Hematopoietic multipotent progenitor cell treated with erythropoietin and hydrocortisone succinate and interleukin-3 and kit ligand, for 4 days (in vitro differentiated cells): ENCODE data around the gene MPP1.

Experiments
- DNase-seq: peaks from one replicate; pipeline ENCODE4 v3.0.0-alpha.2; 2015

The MPP1 gene

GRCh38 chrX:154812341-154813101 lies 7.2 kb upstream of the MPP1 start:
- DNase-seq = no peak

- DNase-seq = no peak
Measured at GRCh38 chrX:154809939-154810665, 4.8 kb upstream of the MPP1 start.

DNA sequence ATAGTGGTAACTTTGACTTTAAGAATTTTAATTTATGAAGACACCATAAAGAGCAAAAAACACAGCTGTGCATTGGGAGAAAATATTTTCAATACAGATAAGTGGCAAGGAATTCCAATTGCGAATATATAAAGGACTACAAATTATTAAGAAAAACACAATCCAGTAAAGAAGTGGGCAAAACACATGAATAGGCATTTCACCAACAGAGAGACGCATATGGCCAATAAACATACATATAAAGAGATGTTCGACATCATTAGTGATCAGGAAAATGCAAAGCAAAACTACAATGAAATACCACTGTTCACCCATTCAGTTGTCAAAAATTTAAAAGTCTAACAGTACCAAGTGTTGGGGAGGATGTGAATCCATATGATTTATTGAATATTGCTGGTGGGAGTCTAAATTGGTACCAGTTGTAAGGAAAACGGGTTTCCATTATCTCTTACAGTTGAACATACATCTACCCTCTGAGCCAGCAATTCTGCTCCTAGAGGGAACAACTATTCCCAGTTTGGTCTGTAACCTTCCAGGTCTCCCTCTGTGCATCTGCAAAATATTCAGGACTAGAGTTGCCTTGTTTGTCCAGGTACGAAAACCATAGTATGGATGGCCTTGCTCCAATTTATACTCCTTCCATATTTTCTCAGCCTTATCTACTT lies 1.7 kb upstream of the MPP1 start:
- DNase-seq = no peak

DNA sequence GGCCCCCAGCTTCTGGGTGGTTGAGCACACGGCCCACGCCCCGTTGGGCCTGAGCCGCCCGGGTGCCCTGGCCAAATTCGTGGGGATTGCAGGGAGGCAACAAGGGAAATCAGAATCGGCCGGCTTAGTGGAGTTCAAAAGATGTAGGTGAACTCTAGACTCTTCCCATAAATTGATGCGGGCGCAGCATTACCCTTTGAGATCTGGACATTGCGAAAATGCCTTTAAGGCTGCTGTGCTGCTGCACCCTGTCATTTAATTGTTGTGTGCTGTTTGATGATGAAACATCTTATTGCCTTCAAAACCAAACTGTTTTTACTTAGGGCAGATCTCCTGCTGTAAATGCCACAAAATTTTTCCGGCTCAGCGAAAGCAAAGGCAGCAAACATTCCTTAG lies 409 bp upstream of the MPP1 start:
- no peak for DNase-seq

DNA sequence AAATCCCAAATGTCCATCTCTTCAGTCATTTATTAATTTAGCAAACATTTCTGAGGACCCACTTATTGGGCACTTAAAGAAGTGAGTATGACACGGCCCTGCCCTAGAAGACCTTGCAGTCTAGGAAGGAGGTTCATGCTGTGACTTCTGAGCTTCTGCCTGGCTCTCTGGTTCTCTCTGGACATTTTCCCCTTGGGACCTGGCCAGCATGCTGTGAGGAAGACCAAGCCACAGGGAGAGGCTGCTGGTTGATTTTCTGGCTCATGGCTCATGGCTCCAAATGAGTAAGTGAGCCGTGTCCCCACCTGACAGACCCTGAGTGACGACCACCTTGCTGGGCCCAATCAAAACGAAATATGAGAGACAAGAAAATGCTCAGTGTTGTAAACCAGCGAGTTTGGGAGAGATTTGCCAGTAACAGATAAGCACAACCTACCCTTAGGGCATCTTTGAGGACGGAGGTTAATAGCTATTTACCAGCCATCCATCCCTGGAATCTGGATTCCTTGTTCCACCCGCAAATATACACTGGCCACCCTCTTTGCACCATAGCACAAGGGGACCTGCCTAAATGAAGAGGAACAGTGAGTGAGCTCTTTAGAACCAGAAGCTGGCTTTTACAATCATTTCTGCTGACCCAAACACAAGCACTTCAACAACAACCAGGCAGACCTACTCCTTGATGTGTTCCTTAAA lies 876 bp downstream of the MPP1 start:
- DNase-seq = no peak

DNA sequence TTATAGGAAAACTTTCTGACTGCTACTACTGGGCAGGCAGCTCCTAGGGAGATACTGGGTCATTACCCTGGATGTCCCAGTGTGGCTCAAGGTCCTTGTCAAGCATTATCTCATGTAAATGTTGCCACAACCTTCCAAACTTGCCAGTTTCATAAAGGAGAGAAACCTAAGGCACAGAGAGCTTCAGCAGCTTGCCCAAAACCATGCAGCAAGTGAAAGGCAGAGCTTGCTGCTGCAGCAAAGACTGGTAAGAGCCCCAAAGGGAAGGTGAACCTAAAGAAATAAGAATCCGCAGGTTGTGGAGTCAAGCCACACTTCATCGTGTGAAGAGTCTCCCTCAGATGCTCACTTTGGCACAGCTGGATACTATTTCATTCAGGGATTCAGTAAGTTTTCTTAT lies 2.3 kb downstream of the MPP1 start:
- no peak for DNase-seq

DNA sequence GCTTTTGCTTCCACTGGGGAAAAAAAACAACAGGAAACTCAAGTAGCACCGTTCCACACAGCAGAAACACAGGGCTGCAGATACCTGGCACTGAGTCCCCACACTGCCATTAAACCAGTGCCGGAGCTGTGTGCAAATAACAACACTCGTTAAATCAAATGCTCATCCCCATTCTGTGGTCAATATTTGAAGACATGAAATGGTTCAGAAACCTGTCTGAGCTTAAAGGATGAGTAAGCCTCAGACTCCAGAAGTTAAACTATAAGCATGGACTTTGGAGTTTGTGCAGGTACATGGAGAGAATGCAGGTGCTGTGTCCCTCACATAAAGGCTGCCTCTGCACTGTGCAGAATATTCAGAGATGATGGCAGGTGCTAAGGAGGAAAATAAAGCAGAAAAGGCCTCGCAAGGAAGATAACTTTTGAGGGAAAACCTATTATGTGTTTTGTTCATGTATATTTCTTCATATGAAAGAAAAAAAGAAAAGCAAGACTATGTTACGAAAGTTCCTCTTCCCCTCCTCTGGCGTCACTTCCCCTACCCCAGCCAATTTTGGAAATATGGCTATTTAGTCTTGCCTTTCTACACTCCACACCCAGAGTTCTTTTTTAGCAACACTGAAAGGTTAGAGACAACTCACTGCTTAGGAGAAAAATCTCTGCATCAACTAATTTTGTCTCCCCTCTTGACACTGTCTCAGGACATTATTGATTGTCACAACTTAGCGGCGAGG lies 4.6 kb downstream of the MPP1 start:
- DNase-seq = peak; percentile 53

DNA sequence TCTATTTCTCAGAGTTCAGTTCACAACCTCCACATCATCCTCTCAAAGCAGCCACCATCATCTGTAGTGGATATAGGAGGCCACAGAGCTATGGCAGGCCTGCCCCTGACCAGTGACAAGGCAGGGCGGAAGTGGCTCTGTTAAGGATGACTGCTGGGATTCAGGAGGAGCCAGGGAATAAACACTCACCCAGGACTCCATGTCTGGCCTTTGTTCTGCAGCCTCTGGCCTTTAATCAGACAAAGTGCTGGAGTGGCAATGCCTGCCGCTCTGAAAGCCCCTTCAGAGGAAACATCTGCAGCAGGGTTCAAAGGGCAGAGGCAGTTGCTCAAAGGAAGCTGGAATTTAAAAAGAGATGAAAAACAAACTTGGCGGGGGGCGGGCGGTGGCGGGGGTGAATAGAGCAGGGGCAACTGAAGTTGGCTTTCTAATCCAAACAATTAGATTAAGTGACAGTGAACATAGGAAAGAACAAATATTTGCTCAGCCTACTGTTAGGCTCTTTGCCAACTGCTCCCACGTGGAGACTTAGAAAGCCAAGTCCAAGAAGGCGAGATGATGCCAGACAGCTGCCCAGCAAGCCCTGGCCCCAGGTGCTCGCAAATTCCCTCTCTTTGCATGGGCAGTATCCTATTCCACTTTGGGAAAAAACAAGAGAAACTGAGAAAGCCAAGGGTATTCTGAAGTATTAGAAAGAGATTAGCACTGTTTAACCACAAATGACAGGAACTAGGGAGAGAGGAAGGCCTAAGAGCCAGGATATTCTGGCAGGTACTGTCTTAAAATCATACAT lies 5.5 kb downstream of the MPP1 start:
- DNase-seq = no peak

GRCh38 chrX:154797006-154797405 lies 8.3 kb downstream of the MPP1 start:
- no peak for DNase-seq

GRCh38 chrX:154795016-154795415 lies 10.3 kb downstream of the MPP1 start:
- no peak for DNase-seq

- DNase-seq = no peak
Measured at GRCh38 chrX:154793084-154793795, 12.0 kb downstream of the MPP1 start.

DNA sequence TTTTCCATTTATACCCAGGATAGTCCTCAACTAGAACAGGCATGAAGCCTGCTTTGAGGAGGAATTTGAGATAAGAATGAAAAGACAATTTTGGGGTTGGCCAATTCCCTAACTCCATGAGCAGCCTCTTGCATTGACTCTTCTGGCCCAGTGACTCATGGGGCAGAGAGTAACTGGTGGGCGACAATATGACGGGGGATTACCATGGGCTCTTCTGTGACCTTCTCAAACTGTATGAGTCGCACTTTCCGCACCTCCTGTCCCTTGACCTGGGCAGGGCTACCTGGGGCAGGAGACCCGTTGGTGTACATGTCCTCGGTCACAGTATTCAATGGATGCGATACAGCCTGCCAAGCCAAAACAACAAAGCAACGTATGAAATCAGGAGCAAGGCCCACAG lies 13.3 kb downstream of the MPP1 start:
- no peak for DNase-seq

DNA sequence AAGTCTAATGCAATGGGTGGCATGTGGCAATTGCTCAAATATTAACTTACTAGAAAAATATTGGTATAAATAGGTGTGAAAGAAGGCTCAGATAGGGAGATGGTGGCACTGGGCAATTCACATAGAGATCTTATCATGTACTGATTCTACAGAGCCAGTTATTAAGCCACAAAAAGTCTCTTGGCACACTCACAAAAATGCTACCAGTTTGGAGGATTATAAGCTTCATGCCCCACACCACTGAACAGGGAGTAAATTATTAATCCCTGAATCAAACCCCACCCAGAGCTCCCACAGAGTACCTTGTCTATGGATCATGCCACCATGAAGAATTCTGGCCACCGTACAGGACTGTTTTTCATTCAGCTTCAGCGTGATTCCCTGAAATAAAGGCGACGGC lies 13.8 kb downstream of the MPP1 start:
- no peak for DNase-seq

GRCh38 chrX:154785716-154786115 lies 19.6 kb downstream of the MPP1 start:
- peak; percentile 73 for DNase-seq

GRCh38 chrX:154784149-154784995 lies 20.9 kb downstream of the MPP1 start:
- peak; percentile 81 for DNase-seq

GRCh38 chrX:154780968-154781367 lies 24.3 kb downstream of the MPP1 start:
- no peak for DNase-seq

GRCh38 chrX:154779261-154779660 lies 26.0 kb downstream of the MPP1 start:
- no peak for DNase-seq

GRCh38 chrX:154776753-154777152 lies 28.5 kb downstream of the MPP1 start:
- DNase-seq = no peak

GRCh38 chrX:154775419-154776349 lies 29.6 kb downstream of the MPP1 start:
- peak; percentile 71 for DNase-seq
